Esophagus (tissue), 2 donors: ENCODE results near the gene AMACR. TPM values are rescaled to one million over a fixed set of nuclear protein-coding genes. Genes with fewer than 3 reads are reported as not detected.
"Not testable (repeated sequence)": the region's sequence is repeated elsewhere in the genome, so short reads cannot be mapped to it uniquely, and the experiment has no call there.

Source experiments
- H3K27ac ChIP-seq, 2 donors: one replicate each; pipeline ENCODE4 v1.5.1; 2013; ENCODE audit warnings: low read depth in 2 of 2, mild to moderate bottlenecking in 2 of 2, inconsistent platforms in 1 of 2, low read length in 1 of 2, moderate library complexity in 1 of 2
- H3K27me3 ChIP-seq, 2 donors: one replicate each; pipeline ENCODE4 v1.6.1; 2013; ENCODE audit warnings: low read length in 2 of 2, control low read depth in 1 of 2, mild to moderate bottlenecking in 1 of 2; ENCODE audit not compliant: insufficient read depth in 2 of 2, control insufficient read depth in 1 of 2
- H3K36me3 ChIP-seq, 2 donors: one replicate each; pipeline ENCODE4 v1.6.1; 2013; ENCODE audit warnings: low read length in 1 of 2; ENCODE audit not compliant: control insufficient read depth in 2 of 2, insufficient read depth in 2 of 2
- H3K4me1 ChIP-seq, 2 donors: one replicate each; pipeline ENCODE4 v1.6.1; 2013; ENCODE audit warnings: low read length in 1 of 2; ENCODE audit not compliant: control insufficient read depth in 2 of 2, insufficient read depth in 2 of 2
- H3K4me3 ChIP-seq, 2 donors: one replicate each; pipeline ENCODE4 v1.5.1; 2013; ENCODE audit warnings: low read length in 2 of 2, mild to moderate bottlenecking in 2 of 2, low read depth in 1 of 2, moderate library complexity in 1 of 2
- H3K9me3 ChIP-seq, 2 donors: one replicate each; pipeline ENCODE4 v1.6.1; 2013; ENCODE audit warnings: mild to moderate bottlenecking in 2 of 2, low read depth in 1 of 2, low read length in 1 of 2, moderate library complexity in 1 of 2; ENCODE audit not compliant: control insufficient read depth in 2 of 2, insufficient read depth in 1 of 2
- WGBS, 2 donors: extraction: QIAGEN DNeasy Blood & Tissue Kit; methylation state at CpG; one replicate each; pipeline ENCODE4 v1.1.7; 2013; 5-methylcytosine and 5-hydroxymethylcytosine counted together
- polyA plus RNA-seq, 2 donors: library from polyadenylated mRNA; stranded (reverse); fragments of 200-250 nt; gene quantifications; one replicate each; pipeline ENCODE4 v1.2.3, GENCODE V29; 2013
- donor health status: healthy with polysubstance abuse.
- donor health status: Bipolar disorder and iron deficiency.

The AMACR gene
- polyA plus RNA-seq, 2 donors, result 14.4 to 19.9 TPM

DNA sequence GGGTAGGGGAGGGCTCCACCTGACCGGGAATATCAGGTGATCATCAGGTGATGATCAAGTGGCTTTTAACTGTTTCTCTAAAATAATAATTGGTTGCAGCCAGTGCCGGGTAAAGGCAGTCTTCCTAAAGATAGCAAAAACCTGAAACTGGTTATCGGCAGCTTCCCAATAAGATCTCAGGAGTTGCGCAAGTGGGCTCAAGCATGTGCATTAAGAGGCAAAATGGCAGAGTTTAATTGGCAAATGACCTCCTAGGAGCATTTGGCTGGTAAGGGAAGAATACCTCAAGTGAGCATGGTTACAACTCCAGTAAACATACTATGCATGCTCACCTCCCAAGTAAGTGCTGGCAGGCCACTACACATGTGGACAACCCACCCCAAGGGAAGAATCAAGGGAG, 31.0 kb upstream of the AMACR start:
- H3K4me3 ChIP-seq, result no peak overlapping the region

GRCh38 chr5:34038390-34038789, 30.5 kb upstream of the AMACR start:
- Histone ChIP-seq H3K4me3 (no peak overlapping the region), H3K4me1 (no peaks in the 10 kb centered on the region), H3K27ac (no peak overlapping the region), H3K36me3 (peaks cover 0 to 4% of the 10 kb centered on the region in 2 donors), H3K27me3 (no peaks in the 10 kb centered on the region), H3K9me3 (no peaks in the 10 kb centered on the region)
- 64 to 88% methylated on average over 2 of the region's 2 CpGs for WGBS, 2 donors

More for the DNA sequence above, 31.0 kb upstream of the AMACR start:
- Histone ChIP-seq H3K4me1 (no peaks in the 10 kb centered on the region), H3K9me3 (no peaks in the 10 kb centered on the region), H3K27ac (no peak overlapping the region), H3K27me3 (no peaks in the 10 kb centered on the region), H3K36me3 (peaks cover 0 to 4% of the 10 kb centered on the region in 2 donors)
- WGBS, 2 donors, result 93 to 95% methylated on average over 4 of the region's 4 CpGs

GRCh38 chr5:34037726-34038125, 29.9 kb upstream of the AMACR start:
- 71 to 75% methylated on average over 3 of the region's 3 CpGs for WGBS, 2 donors

GRCh38 chr5:34035756-34036155, 27.9 kb upstream of the AMACR start:
- WGBS, 2 donors, result 87% methylated on average over 2 of the region's 2 CpGs
- H3K27me3 ChIP-seq, result no peaks in the 10 kb centered on the region
- no peak overlapping the region for H3K27ac ChIP-seq
- no peak overlapping the region for H3K4me3 ChIP-seq
- no peaks in the 10 kb centered on the region for H3K4me1 ChIP-seq
- no peaks in the 10 kb centered on the region for H3K9me3 ChIP-seq
- H3K36me3 ChIP-seq, result peaks cover 0 to 4% of the 10 kb centered on the region in 2 donors

More at GRCh38 chr5:34037726-34038125, 29.9 kb upstream of the AMACR start:
- H3K27ac ChIP-seq, result no peak overlapping the region
- H3K27me3 ChIP-seq, result no peaks in the 10 kb centered on the region
- H3K9me3 ChIP-seq, result no peaks in the 10 kb centered on the region
- H3K4me1 ChIP-seq, result no peaks in the 10 kb centered on the region
- no peak overlapping the region for H3K4me3 ChIP-seq
- H3K36me3 ChIP-seq, result peaks cover 0 to 4% of the 10 kb centered on the region in 2 donors

GRCh38 chr5:34034534-34035327, 26.9 kb upstream of the AMACR start:
- no peaks in the 10 kb centered on the region for H3K27me3 ChIP-seq
- no peaks in the 10 kb centered on the region for H3K9me3 ChIP-seq
- H3K4me1 ChIP-seq, result no peaks in the 10 kb centered on the region
- H3K36me3 ChIP-seq, result peaks cover 0 to 4% of the 10 kb centered on the region in 2 donors
- 93 to 96% methylated on average over 4 of the region's 4 CpGs for WGBS, 2 donors
- no peak overlapping the region for H3K4me3 ChIP-seq
- no peak overlapping the region for H3K27ac ChIP-seq

- no peak overlapping the region for H3K27ac ChIP-seq
- WGBS, 2 donors, result 85 to 91% methylated on average over 3 of the region's 3 CpGs
- no peaks in the 10 kb centered on the region for H3K4me1 ChIP-seq
- H3K27me3 ChIP-seq, result no peaks in the 10 kb centered on the region
- H3K36me3 ChIP-seq, result peaks cover 0 to 4% of the 10 kb centered on the region in 2 donors
- no peak overlapping the region for H3K4me3 ChIP-seq
- H3K9me3 ChIP-seq, result no peaks in the 10 kb centered on the region
These were observed 24.1 kb upstream of the AMACR start for GRCh38 chr5:34031966-34032365.

DNA sequence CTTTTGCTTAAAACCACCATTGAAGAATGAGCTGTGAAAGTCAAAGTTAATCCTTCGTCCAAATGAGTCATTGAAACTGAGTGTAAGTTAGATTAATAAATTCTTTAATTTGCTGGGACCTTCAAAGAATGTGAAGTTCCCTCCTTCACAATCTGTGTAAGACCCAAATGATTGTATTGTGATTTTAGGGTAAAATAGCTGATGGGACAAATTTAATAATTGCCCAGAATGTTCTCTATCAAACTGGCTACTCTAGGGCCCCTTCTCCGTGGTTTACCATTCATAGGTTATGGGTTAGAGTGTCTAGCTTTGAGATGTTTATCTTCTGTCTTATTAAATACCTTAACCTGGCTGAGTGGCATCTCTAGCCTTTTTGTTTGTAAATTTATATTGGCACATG, 23.3 kb upstream of the AMACR start:
- Histone ChIP-seq H3K27ac (no peak overlapping the region), H3K36me3 (peaks cover 0 to 4% of the 10 kb centered on the region in 2 donors), H3K27me3 (no peaks in the 10 kb centered on the region), H3K4me1 (no peaks in the 10 kb centered on the region), H3K4me3 (no peak overlapping the region), H3K9me3 (no peaks in the 10 kb centered on the region)
- 72 to 87% methylated on average over 2 of the region's 2 CpGs for WGBS, 2 donors

- not testable (repeated sequence) for H3K9me3 ChIP-seq, H3K27ac ChIP-seq, H3K36me3 ChIP-seq, H3K27me3 ChIP-seq, H3K4me1 ChIP-seq, H3K4me3 ChIP-seq
- WGBS, 2 donors, result 99% methylated on average over 2 of the region's 2 CpGs
These were observed 22.7 kb upstream of the AMACR start for GRCh38 chr5:34030585-34030984.

- 47 to 68% methylated on average over 1 of the region's 1 CpG for WGBS, 2 donors
- Histone ChIP-seq H3K36me3 (peaks cover 0 to 3% of the 10 kb centered on the region in 2 donors), H3K4me1 (no peaks in the 10 kb centered on the region), H3K27ac (no peak overlapping the region), H3K9me3 (no peaks in the 10 kb centered on the region), H3K4me3 (no peak overlapping the region), H3K27me3 (no peaks in the 10 kb centered on the region)
These were observed 22.2 kb upstream of the AMACR start for GRCh38 chr5:34030048-34030447.

- Histone ChIP-seq H3K4me3 (no peak overlapping the region), H3K4me1 (no peaks in the 10 kb centered on the region), H3K9me3 (no peaks in the 10 kb centered on the region), H3K27me3 (no peaks in the 10 kb centered on the region), H3K27ac (no peak overlapping the region), H3K36me3 (no peaks in the 10 kb centered on the region)
- WGBS, 2 donors, result 90 to 94% methylated on average over 3 of the region's 3 CpGs
These were observed 20.5 kb upstream of the AMACR start for GRCh38 chr5:34028349-34028748.
